Hepatic stellate cell (primary cell): ENCODE measurements around the gene KRR1.
A peak's percentile ranks its signal among the peaks of the same experiment; 100 is the strongest.

Source experiments
- DNase-seq: peaks from one replicate; pipeline ENCODE4 v3.0.0; 2011; ENCODE audit warnings: low spot score

KRR1 gene

GRCh38 chr12:75511116-75512048 lies at the start of gene KRR1:
TSS of gene KRR1 (minus strand) at chr12:75511609. CDS start at chr12:75511597, 12 bp downstream.
- peak; percentile 72 for DNase-seq

GRCh38 chr12:75560167-75560566 lies 48.8 kb upstream of the KRR1 start:
- peak; percentile 15 for DNase-seq

GRCh38 chr12:75558287-75558686 lies 46.9 kb upstream of the KRR1 start:
- DNase-seq: no peak

- DNase-seq: no peak
These were observed 45.0 kb upstream of the KRR1 start for GRCh38 chr12:75556311-75556899.

GRCh38 chr12:75554556-75554880 lies 43.1 kb upstream of the KRR1 start:
- DNase-seq: no peak

- DNase-seq: no peak
These were observed 42.6 kb upstream of the KRR1 start for GRCh38 chr12:75553836-75554555.

- DNase-seq: no peak
These were observed 42.0 kb upstream of the KRR1 start for GRCh38 chr12:75553398-75553797.

- no peak for DNase-seq
These were observed 40.1 kb upstream of the KRR1 start for GRCh38 chr12:75551477-75551876.

- no peak for DNase-seq
These were observed 39.2 kb upstream of the KRR1 start for GRCh38 chr12:75550401-75551240.

- DNase-seq: no peak
These were observed 38.6 kb upstream of the KRR1 start for GRCh38 chr12:75549989-75550388.

GRCh38 chr12:75548879-75549278 lies 37.5 kb upstream of the KRR1 start:
- DNase-seq: no peak

GRCh38 chr12:75545636-75546035 lies 34.2 kb upstream of the KRR1 start:
- DNase-seq: no peak

GRCh38 chr12:75543529-75543928 lies 32.1 kb upstream of the KRR1 start:
- DNase-seq: no peak

GRCh38 chr12:75542942-75543341 lies 31.5 kb upstream of the KRR1 start:
- no peak for DNase-seq

- DNase-seq: no peak
These were observed 28.5 kb upstream of the KRR1 start for GRCh38 chr12:75539889-75540288.

GRCh38 chr12:75533239-75533638 lies 21.8 kb upstream of the KRR1 start:
- DNase-seq: no peak

GRCh38 chr12:75529826-75530225 lies 18.4 kb upstream of the KRR1 start:
- no peak for DNase-seq

GRCh38 chr12:75529316-75529715 lies 17.9 kb upstream of the KRR1 start:
- no peak for DNase-seq

GRCh38 chr12:75528692-75529091 lies 17.3 kb upstream of the KRR1 start:
- no peak for DNase-seq

- no peak for DNase-seq
These were observed 16.9 kb upstream of the KRR1 start for GRCh38 chr12:75528272-75528671.

GRCh38 chr12:75526655-75527511 lies 15.5 kb upstream of the KRR1 start:
- DNase-seq: peak; percentile 20
